ENCODE data around the gene GNB1L. TPM values are rescaled to one million over a fixed set of nuclear protein-coding genes. Genes with fewer than 3 reads are reported as not detected.

GNB1L gene
- total RNA-seq, 5 donors from 2014 or later (not counting 1 experiment from before 2014, with no cell fraction given) = 4.8 to 13.7 (median 12.9) TPM

DNA sequence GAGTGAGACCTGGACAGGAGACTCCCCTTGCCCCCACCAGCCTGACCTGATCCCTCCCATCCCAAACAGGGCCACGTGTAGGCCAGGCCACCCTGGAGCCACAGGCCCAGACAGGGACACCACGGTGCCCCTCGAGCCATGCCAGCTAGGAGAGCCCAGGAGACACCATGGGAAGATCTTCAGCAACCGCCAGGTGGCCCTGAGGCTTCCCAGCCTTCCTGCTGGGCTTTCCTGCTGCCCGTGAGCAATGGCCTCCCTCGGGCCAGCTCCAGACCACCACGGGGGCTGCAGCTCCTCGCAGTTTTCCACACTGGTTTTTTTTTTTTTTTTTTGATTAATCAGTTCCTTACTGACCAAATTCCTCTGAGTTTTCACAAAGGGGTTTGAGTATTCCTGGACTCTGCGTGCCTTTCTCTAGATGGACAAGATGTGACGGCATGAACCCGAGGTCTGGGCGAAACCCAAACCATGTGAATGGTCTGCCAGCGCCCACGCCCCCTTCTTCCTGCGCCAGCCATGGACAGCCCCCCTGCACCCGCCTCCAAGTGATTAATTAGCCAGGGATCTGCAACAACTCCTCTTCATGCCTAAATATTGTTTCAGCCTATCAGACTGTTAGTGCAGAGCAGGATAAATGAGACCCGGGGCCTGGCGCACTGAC lies 53.2 kb downstream of the GNB1L start:
- Mint-ChIP-seq H3K9me3 (no peaks in the 10 kb centered on the region), H3K27me3 (no peaks in the 10 kb centered on the region), H3K4me3 (no peak overlapping the region), H3K36me3 (peaks cover 21% of the 10 kb centered on the region), H3K4me1 (peaks cover 0 to 3% (median 0%) of the 10 kb centered on the region in 3 donors), H3K27ac (no peak overlapping the region)
- H3K4me1 ChIP-seq (ENCODE audit: control insufficient read depth in 1 of 2, extremely low read depth in 1 of 2, insufficient read depth in 2 of 2, low read length in 2 of 2) = no peaks in the 10 kb centered on the region
- H3K27ac ChIP-seq (ENCODE audit: low read length) = no peak overlapping the region
- H3K4me3 ChIP-seq (ENCODE audit: control insufficient read depth in 1 of 2, extremely low read depth in 1 of 2, low read length in 1 of 2) = no peak overlapping the region
- WGBS (ENCODE audit: insufficient coverage) = 86% methylated on average over 15 of the region's 18 CpGs
- ChIA-PET CTCF (no interaction called here), POLR2A (no interaction called here)
- peaks cover 16 to 28% of the 10 kb centered on the region in 2 donors for H3K36me3 ChIP-seq (ENCODE audit: control insufficient read depth in 2 of 2, extremely low read depth in 1 of 2, insufficient read depth in 1 of 2, low read length in 1 of 2)
- no peaks in the 10 kb centered on the region for H3K27me3 ChIP-seq (replicated peaks in 1 of 2; ENCODE audit: control insufficient read depth in 2 of 2, extremely low read depth in 1 of 2, insufficient read depth in 2 of 2, low read length in 1 of 2)
- no peak for ATAC-seq (replicated peaks in 1 of 4)
- DNase-seq = no peak
- no peaks in the 10 kb centered on the region for H3K9me3 ChIP-seq

DNA sequence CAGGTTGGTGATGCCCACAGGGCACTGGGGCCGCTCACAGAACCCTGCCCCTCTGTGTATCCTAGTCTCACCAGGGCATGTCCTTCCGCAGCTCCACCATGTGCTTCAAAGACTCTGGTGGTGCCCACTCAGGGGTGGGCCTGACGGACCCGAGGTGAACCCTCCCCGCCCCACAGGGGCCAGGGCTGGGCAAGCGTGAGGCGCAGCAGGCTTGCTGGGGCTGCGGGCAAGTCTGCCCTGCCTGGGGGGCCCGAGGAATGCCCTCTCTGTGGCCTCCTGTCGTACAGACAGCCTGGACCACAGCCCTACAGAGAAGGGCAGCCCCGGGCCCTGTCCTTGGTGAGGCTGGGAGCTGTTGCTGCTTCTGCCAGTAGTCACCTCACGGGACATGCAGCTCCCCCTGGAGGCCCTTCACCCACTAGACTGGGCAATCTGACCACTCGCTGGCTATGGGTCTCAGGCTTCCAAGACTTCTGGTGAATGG lies 53.9 kb downstream of the GNB1L start:
- POLR2A ChIA-PET = no interaction called here
- Histone ChIP-seq H3K4me3 (ENCODE audit: control insufficient read depth in 1 of 2, extremely low read depth in 1 of 2, low read length in 1 of 2) (no peak overlapping the region), H3K4me1 (ENCODE audit: control insufficient read depth in 1 of 2, extremely low read depth in 1 of 2, insufficient read depth in 2 of 2, low read length in 2 of 2) (no peaks in the 10 kb centered on the region), H3K27ac (ENCODE audit: low read length) (no peak overlapping the region), H3K36me3 (ENCODE audit: control insufficient read depth in 2 of 2, extremely low read depth in 1 of 2, insufficient read depth in 1 of 2, low read length in 1 of 2) (peaks cover 13 to 24% of the 10 kb centered on the region in 2 donors), H3K9me3 (no peaks in the 10 kb centered on the region), H3K27me3 (replicated peaks in 1 of 2; ENCODE audit: control insufficient read depth in 2 of 2, extremely low read depth in 1 of 2, insufficient read depth in 2 of 2, low read length in 1 of 2) (no peaks in the 10 kb centered on the region)
- Mint-ChIP-seq H3K4me1 (peaks cover 0 to 10% (median 0%) of the 10 kb centered on the region in 3 donors), H3K27me3 (no peaks in the 10 kb centered on the region), H3K9me3 (no peaks in the 10 kb centered on the region), H3K4me3 (no peak overlapping the region), H3K36me3 (peaks cover 22% of the 10 kb centered on the region), H3K27ac (no peak overlapping the region)
- no peak for ATAC-seq (replicated peaks in 1 of 4)
- CTCF ChIA-PET = no interaction called here
- WGBS (ENCODE audit: insufficient coverage) = 95% methylated on average over 13 of the region's 13 CpGs
- no peak for DNase-seq

DNA sequence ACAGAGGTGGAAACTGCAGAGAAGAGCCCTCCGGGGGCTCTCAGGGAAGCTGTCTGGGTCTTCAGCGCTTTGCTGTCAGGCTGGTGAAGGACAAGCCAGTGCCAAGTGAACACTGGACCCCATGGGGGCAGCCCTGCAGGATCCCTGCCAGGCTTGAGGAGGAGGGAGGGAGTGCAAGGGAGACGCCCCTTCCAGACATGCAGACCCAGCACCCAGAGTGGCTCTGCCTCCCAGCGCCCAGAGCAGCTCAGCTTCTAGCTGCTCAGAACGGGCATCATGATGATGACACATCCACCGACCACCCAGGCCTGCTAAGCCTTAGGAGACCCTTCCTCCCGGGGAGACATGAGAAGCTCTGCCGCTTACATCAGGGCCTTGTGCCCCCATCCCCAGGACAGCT lies 54.4 kb downstream of the GNB1L start:
- H3K27me3 Mint-ChIP-seq = no peaks in the 10 kb centered on the region
- Histone ChIP-seq H3K4me3 (ENCODE audit: control insufficient read depth in 1 of 2, extremely low read depth in 1 of 2, low read length in 1 of 2) (no peak overlapping the region), H3K27ac (ENCODE audit: low read length) (no peak overlapping the region), H3K4me1 (ENCODE audit: control insufficient read depth in 1 of 2, extremely low read depth in 1 of 2, insufficient read depth in 2 of 2, low read length in 2 of 2) (peaks cover 1 to 3% of the 10 kb centered on the region in 2 experiments), H3K9me3 (no peaks in the 10 kb centered on the region), H3K36me3 (ENCODE audit: control insufficient read depth in 2 of 2, extremely low read depth in 1 of 2, insufficient read depth in 1 of 2, low read length in 1 of 2) (peaks cover 12 to 26% of the 10 kb centered on the region in 2 donors), H3K27me3 (replicated peaks in 1 of 2; ENCODE audit: control insufficient read depth in 2 of 2, extremely low read depth in 1 of 2, insufficient read depth in 2 of 2, low read length in 1 of 2) (no peaks in the 10 kb centered on the region)
- H3K9me3 Mint-ChIP-seq = no peaks in the 10 kb centered on the region
- ChIA-PET CTCF (no interaction called here), POLR2A (no interaction called here)
- H3K36me3 Mint-ChIP-seq = peaks cover 27% of the 10 kb centered on the region
- no peak overlapping the region for H3K27ac Mint-ChIP-seq
- WGBS (ENCODE audit: insufficient coverage) = 99% methylated on average over 8 of the region's 8 CpGs
- H3K4me1 Mint-ChIP-seq = peaks cover 1 to 15% (median 3%) of the 10 kb centered on the region in 3 donors
- no peak overlapping the region for H3K4me3 Mint-ChIP-seq
- ATAC-seq (replicated peaks in 1 of 4) (no peak), DNase-seq (no peak)

DNA sequence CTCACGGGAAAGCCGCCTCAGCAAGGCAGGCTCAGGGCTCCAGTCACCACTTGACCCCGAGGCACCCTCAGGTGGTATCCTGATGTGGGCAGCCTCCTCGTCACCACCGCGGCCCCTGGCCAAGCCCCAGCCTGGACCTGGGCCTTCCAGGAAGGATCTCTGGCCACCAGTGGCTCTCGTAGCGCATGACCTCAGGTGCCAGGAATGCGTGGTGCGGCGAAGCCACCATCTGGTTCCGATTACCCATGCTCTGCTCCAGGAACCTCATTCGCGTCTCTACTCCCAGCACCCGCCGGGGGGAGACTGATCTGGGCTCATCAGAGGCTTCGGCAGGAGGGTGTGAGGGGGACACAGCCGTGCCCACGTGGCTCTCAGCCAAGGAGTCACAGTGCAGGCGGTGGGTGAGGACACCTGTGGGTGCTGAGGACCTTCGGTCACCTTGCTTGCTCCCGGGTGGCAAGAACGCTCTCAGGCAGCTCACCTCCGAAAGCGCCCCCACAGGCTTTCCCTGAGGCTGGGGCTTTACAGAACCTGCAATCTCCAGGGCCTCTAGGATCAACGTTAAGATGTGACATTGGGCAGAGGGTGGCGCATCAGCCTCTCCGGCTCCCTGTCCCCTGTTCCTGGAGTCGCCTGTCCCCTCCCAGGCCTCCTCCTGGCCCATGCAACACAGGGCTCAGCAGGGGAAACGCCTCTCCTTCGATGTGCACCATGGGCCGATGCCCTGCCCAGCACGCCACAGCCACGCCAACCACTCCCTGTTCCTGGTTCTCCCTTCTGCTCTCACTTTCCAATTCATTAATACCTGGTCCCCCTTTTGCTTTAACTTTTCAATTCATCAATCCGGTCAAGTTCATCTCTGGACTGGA lies 55.1 kb downstream of the GNB1L start:
- Mint-ChIP-seq H3K27me3 (no peaks in the 10 kb centered on the region), H3K27ac (no peak overlapping the region), H3K9me3 (no peaks in the 10 kb centered on the region), H3K36me3 (peaks cover 32% of the 10 kb centered on the region), H3K4me3 (no peak overlapping the region), H3K4me1 (peaks cover 3 to 21% (median 7%) of the 10 kb centered on the region in 3 donors)
- ChIA-PET CTCF (no interaction called here), POLR2A (no interaction called here)
- peaks cover 12 to 22% of the 10 kb centered on the region in 2 donors for H3K36me3 ChIP-seq (ENCODE audit: control insufficient read depth in 2 of 2, extremely low read depth in 1 of 2, insufficient read depth in 1 of 2, low read length in 1 of 2)
- WGBS (ENCODE audit: insufficient coverage) = 94% methylated on average over 35 of the region's 35 CpGs
- H3K4me3 ChIP-seq (ENCODE audit: control insufficient read depth in 1 of 2, extremely low read depth in 1 of 2, low read length in 1 of 2) = no peak overlapping the region
- peaks cover 3 to 5% of the 10 kb centered on the region in 2 experiments for H3K4me1 ChIP-seq (ENCODE audit: control insufficient read depth in 1 of 2, extremely low read depth in 1 of 2, insufficient read depth in 2 of 2, low read length in 2 of 2)
- no peaks in the 10 kb centered on the region for H3K27me3 ChIP-seq (replicated peaks in 1 of 2; ENCODE audit: control insufficient read depth in 2 of 2, extremely low read depth in 1 of 2, insufficient read depth in 2 of 2, low read length in 1 of 2)
- H3K9me3 ChIP-seq = no peaks in the 10 kb centered on the region
- DNase-seq (no peak), ATAC-seq (replicated peaks in 1 of 4) (no peak)
- H3K27ac ChIP-seq (ENCODE audit: low read length) = no peak overlapping the region

DNA sequence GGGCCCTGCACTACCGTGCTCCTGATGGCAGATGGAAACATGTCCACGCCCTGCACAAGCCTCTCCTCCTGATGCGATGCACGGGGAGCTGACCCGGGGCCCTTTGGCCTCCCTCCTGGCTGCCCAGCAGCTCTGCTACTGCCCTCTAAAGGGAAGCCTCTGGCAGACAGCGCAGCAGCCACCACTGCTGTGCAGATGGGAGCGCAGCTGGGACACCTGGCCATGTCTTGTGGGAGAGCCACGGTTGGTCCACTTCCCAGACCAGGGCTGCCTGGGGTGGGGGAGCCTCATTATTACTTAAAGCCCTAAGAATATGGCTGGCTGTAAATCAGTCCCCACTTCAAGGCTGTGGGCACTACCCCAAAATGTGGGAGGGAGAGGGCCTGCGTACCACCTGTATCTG lies 55.8 kb downstream of the GNB1L start:
- CTCF ChIA-PET = no interaction called here
- no peak for DNase-seq

DNA sequence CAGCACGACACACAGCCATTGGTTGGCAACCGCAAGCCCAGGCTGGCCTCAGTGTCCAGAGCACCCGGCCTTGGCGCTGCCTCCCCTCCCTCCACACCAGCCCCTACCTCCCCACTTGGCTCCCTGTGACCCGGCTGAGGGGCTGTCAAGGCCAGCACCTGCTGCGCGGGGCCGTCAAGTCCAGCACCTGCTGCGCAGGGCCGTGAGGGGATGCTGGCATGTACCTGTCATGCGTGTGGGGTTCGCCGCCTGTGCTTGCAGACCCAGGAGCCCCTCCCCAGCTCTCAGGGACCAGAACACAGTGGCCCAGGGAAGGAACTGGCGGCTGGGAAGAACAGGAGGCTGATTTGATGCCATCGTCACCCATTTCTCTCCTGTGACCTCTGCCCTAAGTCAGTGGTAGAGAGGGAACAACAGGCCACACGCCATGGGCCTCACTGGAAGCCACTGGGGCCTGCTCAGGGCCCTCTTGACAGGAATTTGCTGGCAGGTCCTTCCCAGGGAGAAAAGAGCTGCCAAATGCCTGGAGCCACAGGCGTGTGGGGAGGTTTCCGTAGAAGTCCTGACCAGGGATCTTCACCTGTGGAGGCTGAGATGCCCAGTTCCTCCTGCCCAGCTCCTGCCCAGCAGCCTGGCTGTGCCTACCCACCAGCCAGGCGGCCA lies 56.5 kb downstream of the GNB1L start:
- no peaks in the 10 kb centered on the region for H3K9me3 ChIP-seq
- peaks cover 3 to 5% of the 10 kb centered on the region in 2 experiments for H3K4me1 ChIP-seq (ENCODE audit: control insufficient read depth in 1 of 2, extremely low read depth in 1 of 2, insufficient read depth in 2 of 2, low read length in 2 of 2)
- WGBS (ENCODE audit: insufficient coverage) = 93% methylated on average over 16 of the region's 19 CpGs
- no peak overlapping the region for H3K4me3 ChIP-seq (ENCODE audit: control insufficient read depth in 1 of 2, extremely low read depth in 1 of 2, low read length in 1 of 2)
- Mint-ChIP-seq H3K27me3 (no peaks in the 10 kb centered on the region), H3K4me3 (no peak overlapping the region), H3K4me1 (peaks cover 3 to 28% (median 8%) of the 10 kb centered on the region in 3 donors), H3K9me3 (peaks cover 3 to 11% (median 7%) of the 10 kb centered on the region in 3 donors), H3K36me3 (peaks cover 45% of the 10 kb centered on the region), H3K27ac (no peak overlapping the region)
- H3K27ac ChIP-seq (ENCODE audit: low read length) = no peak overlapping the region
- POLR2A ChIA-PET = interaction anchor here in 1 of 2 donors (0.6 kb wide), 1 partner anchor 460 kb away, joined by 3 read pairs; no protein-coding TSS in a partner anchor
- H3K36me3 ChIP-seq (ENCODE audit: control insufficient read depth in 2 of 2, extremely low read depth in 1 of 2, insufficient read depth in 1 of 2, low read length in 1 of 2) = peaks cover 9 to 22% of the 10 kb centered on the region in 2 donors
- DNase-seq (no peak), ATAC-seq (replicated peaks in 1 of 4) (no peak)
- H3K27me3 ChIP-seq (replicated peaks in 1 of 2; ENCODE audit: control insufficient read depth in 2 of 2, extremely low read depth in 1 of 2, insufficient read depth in 2 of 2, low read length in 1 of 2) = no peaks in the 10 kb centered on the region
- CTCF ChIA-PET = no interaction called here

More for the DNA sequence above, 55.8 kb downstream of the GNB1L start:
- POLR2A ChIA-PET = interaction anchor here in 1 of 2 donors (0.6 kb wide), 1 partner anchor 461 kb away, joined by 3 read pairs; no protein-coding TSS in a partner anchor
- Mint-ChIP-seq H3K27me3 (no peaks in the 10 kb centered on the region), H3K27ac (no peak overlapping the region), H3K9me3 (peaks cover 0 to 5% (median 0%) of the 10 kb centered on the region in 3 donors), H3K36me3 (peaks cover 39% of the 10 kb centered on the region), H3K4me3 (no peak overlapping the region), H3K4me1 (peaks cover 3 to 27% (median 8%) of the 10 kb centered on the region in 3 donors)
- H3K27ac ChIP-seq (ENCODE audit: low read length) = no peak overlapping the region
- no peak for ATAC-seq (replicated peaks in 1 of 4)
- peaks cover 12 to 22% of the 10 kb centered on the region in 2 donors for H3K36me3 ChIP-seq (ENCODE audit: control insufficient read depth in 2 of 2, extremely low read depth in 1 of 2, insufficient read depth in 1 of 2, low read length in 1 of 2)
- WGBS (ENCODE audit: insufficient coverage) = 98% methylated on average over 7 of the region's 9 CpGs
- no peaks in the 10 kb centered on the region for H3K27me3 ChIP-seq (replicated peaks in 1 of 2; ENCODE audit: control insufficient read depth in 2 of 2, extremely low read depth in 1 of 2, insufficient read depth in 2 of 2, low read length in 1 of 2)
- H3K4me3 ChIP-seq (ENCODE audit: control insufficient read depth in 1 of 2, extremely low read depth in 1 of 2, low read length in 1 of 2) = no peak overlapping the region
- peaks cover 3 to 5% of the 10 kb centered on the region in 2 experiments for H3K4me1 ChIP-seq (ENCODE audit: control insufficient read depth in 1 of 2, extremely low read depth in 1 of 2, insufficient read depth in 2 of 2, low read length in 2 of 2)
- no peaks in the 10 kb centered on the region for H3K9me3 ChIP-seq

Data from T-cell (primary cell).